Loucy (cell line): ENCODE results near the gene TIMM17B.

ENCODE experiments used
- H2AFZ ChIP-seq: fragments of 200-600 bp; sonication (generic); 2 replicates; pipeline ENCODE4 v1.6.0; 2016; ENCODE audit warnings: antibody characterized with exemption, mild to moderate bottlenecking, low read length, moderate library complexity
- H3F3A ChIP-seq: fragments of 200-600 bp; 2 replicates; pipeline ENCODE4 v1.6.0; 2016; ENCODE audit warnings: antibody characterized with exemption, low read depth, mild to moderate bottlenecking
- H3K27me3 ChIP-seq: fragments of 200-600 bp; sonication (generic); 2 replicates; pipeline ENCODE4 v1.6.1; 2014; ENCODE audit warnings: low read length, mild to moderate bottlenecking; ENCODE audit not compliant: insufficient read depth, poor library complexity, severe bottlenecking
- H3K36me3 ChIP-seq: fragments of 200-600 bp; sonication (generic); 2 replicates; pipeline ENCODE4 v1.6.1; 2016; ENCODE audit warnings: low read length; ENCODE audit not compliant: insufficient read depth
- H3K4me1 ChIP-seq: fragments of 200-600 bp; sonication (generic); 2 replicates; pipeline ENCODE4 v1.5.1; 2014; ENCODE audit warnings: low read length, mild to moderate bottlenecking; ENCODE audit not compliant: insufficient read depth, poor library complexity, severe bottlenecking
- H3K4me2 ChIP-seq: fragments of 200-600 bp; sonication (generic); 2 replicates; pipeline ENCODE4 v1.6.0; 2014; ENCODE audit warnings: antibody characterized with exemption, low read length, low read depth, mild to moderate bottlenecking; ENCODE audit not compliant: poor library complexity, severe bottlenecking
- H3K4me3 ChIP-seq: fragments of 200-600 bp; sonication (generic); 2 replicates; pipeline ENCODE4 v1.5.1; 2014; ENCODE audit warnings: low read length, mild to moderate bottlenecking, mixed read lengths; ENCODE audit not compliant: poor library complexity, severe bottlenecking
- H3K79me2 ChIP-seq: fragments of 200-600 bp; sonication (generic); 2 replicates; pipeline ENCODE4 v1.6.1; 2014; ENCODE audit warnings: low read length; ENCODE audit not compliant: insufficient read depth
- H3K9ac ChIP-seq: fragments of 200-600 bp; sonication (generic); 2 replicates; pipeline ENCODE4 v1.6.0; 2014; ENCODE audit warnings: mild to moderate bottlenecking, low read depth, low read length, moderate library complexity; ENCODE audit not compliant: poor library complexity, severe bottlenecking
- H3K9me2 ChIP-seq: fragments of 200-600 bp; sonication (generic); replicated peaks from 2 replicates; pipeline ENCODE4 v1.6.1; 2016; ENCODE audit warnings: low read depth, low read length, mixed read lengths
- H3K9me3 ChIP-seq: fragments of 200-600 bp; sonication (generic); 2 replicates; pipeline ENCODE4 v1.6.1; 2014; ENCODE audit warnings: mild to moderate bottlenecking, antibody characterized with exemption, low read length, low read depth; ENCODE audit not compliant: insufficient read depth
- H4K20me1 ChIP-seq: fragments of 200-600 bp; sonication (generic); 2 replicates; pipeline ENCODE4 v1.6.0; 2014; ENCODE audit warnings: antibody characterized with exemption, low read length, mild to moderate bottlenecking; ENCODE audit not compliant: insufficient read depth, poor library complexity, severe bottlenecking
- EZH2phosphoT487 ChIP-seq: fragments of 200-600 bp; IDR thresholded peaks from 2 replicates; pipeline ENCODE4 v1.6.1; 2018; ENCODE audit warnings: antibody characterized with exemption, mild to moderate bottlenecking, moderate library complexity, borderline replicate concordance
- TF ChIP-seq, protein P1 (sequence below): fragments of 200-600 bp; sonication (generic); conservative IDR thresholded peaks from 2 replicates; pipeline ENCODE4 v1.5.1; 2014; ENCODE audit warnings: mild to moderate bottlenecking, antibody characterized with exemption, low read length

Gene TIMM17B

DNA sequence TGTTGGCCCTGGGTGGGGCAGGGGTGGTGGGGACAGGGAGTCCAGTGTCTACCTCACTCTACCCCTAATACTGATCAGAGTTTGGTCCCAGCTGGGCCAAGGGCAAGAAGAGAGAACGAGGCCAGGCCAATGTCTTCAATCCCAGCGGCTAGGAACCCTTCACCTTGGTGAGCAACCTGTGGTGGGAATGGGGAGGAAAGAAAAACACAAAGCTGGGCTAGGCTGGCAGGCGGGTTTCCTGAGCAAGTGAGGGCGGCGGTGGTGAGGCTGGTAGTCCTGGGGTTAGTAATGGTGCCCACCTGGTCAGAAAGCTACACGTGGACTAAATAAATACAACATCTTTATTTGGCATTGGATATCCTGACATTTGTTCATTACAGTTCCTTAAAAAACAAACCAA lies 5.7 kb upstream of the TIMM17B start:
- H3K36me3 ChIP-seq = peaks cover 7% of the 10 kb centered on the region; the same call in 1 of the 2 replicates
- TF ChIP-seq, protein P1, sequence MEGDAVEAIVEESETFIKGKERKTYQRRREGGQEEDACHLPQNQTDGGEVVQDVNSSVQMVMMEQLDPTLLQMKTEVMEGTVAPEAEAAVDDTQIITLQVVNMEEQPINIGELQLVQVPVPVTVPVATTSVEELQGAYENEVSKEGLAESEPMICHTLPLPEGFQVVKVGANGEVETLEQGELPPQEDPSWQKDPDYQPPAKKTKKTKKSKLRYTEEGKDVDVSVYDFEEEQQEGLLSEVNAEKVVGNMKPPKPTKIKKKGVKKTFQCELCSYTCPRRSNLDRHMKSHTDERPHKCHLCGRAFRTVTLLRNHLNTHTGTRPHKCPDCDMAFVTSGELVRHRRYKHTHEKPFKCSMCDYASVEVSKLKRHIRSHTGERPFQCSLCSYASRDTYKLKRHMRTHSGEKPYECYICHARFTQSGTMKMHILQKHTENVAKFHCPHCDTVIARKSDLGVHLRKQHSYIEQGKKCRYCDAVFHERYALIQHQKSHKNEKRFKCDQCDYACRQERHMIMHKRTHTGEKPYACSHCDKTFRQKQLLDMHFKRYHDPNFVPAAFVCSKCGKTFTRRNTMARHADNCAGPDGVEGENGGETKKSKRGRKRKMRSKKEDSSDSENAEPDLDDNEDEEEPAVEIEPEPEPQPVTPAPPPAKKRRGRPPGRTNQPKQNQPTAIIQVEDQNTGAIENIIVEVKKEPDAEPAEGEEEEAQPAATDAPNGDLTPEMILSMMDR = no peak
- no peak for TF ChIP-seq EZH2phosphoT487
- H4K20me1 ChIP-seq = peaks cover 4% of the 10 kb centered on the region

DNA sequence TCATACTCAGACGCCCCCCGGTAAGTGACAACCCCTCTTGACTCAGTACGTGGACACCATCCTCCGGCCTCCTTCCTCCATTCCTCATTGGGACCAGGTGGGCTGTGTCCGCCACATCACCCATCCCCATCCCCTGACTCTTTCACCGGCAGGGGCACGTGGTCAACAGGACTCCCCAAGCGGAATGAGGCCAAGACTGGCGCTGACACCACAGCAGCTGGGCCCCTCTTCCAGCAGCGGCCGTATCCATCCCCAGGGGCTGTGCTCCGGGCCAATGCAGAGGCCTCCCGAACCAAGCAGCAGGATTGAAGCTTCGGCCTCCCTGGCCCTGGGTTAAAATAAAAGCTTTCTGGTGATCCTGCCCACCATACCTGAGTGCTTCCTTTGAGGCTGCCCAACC lies 5.2 kb upstream of the TIMM17B start:
- no peak overlapping the region for H2AFZ ChIP-seq
- H3F3A ChIP-seq = no peaks in the 10 kb centered on the region
- peaks cover 4% of the 10 kb centered on the region for H4K20me1 ChIP-seq
- H3K27me3 ChIP-seq = no peaks in the 10 kb centered on the region
- H3K4me1 ChIP-seq = no peaks in the 10 kb centered on the region
- no peak overlapping the region for H3K9ac ChIP-seq
- H3K4me2 ChIP-seq = no peak overlapping the region
- peaks cover 7% of the 10 kb centered on the region; the same call in 1 of the 2 replicates for H3K36me3 ChIP-seq
- no peak for TF ChIP-seq EZH2phosphoT487
- TF ChIP-seq, protein P1 = no peak
- peaks cover 11% of the 10 kb centered on the region for H3K79me2 ChIP-seq
- H3K4me3 ChIP-seq = no peak overlapping the region
- no peaks in the 10 kb centered on the region for H3K9me3 ChIP-seq
- H3K9me2 ChIP-seq = no peaks in the 10 kb centered on the region

More for the DNA sequence above, 5.7 kb upstream of the TIMM17B start:
- H3K4me2 ChIP-seq = no peak overlapping the region
- H3K9me2 ChIP-seq = no peaks in the 10 kb centered on the region
- no peaks in the 10 kb centered on the region for H3F3A ChIP-seq
- no peak overlapping the region for H2AFZ ChIP-seq
- no peaks in the 10 kb centered on the region for H3K27me3 ChIP-seq
- no peak overlapping the region for H3K4me3 ChIP-seq
- no peaks in the 10 kb centered on the region for H3K4me1 ChIP-seq
- peaks cover 11% of the 10 kb centered on the region for H3K79me2 ChIP-seq
- no peaks in the 10 kb centered on the region for H3K9me3 ChIP-seq
- H3K9ac ChIP-seq = no peak overlapping the region

DNA sequence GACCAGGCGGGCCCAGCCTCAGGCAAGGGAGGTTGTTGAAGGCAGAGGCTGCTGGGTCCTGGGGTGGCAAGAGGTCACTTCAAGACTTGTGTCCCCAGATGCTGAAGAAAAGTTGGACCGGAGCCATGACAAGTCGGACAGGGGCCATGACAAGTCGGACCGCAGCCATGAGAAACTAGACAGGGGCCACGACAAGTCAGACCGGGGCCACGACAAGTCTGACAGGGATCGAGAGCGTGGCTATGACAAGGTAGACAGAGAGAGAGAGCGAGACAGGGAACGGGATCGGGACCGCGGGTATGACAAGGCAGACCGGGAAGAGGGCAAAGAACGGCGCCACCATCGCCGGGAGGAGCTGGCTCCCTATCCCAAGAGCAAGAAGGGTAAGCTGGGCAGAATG lies 4.6 kb upstream of the TIMM17B start:
- Histone ChIP-seq H3F3A (no peaks in the 10 kb centered on the region), H3K4me1 (no peaks in the 10 kb centered on the region), H3K9me2 (no peaks in the 10 kb centered on the region), H3K9me3 (no peaks in the 10 kb centered on the region), H2AFZ (no peak overlapping the region), H3K27me3 (no peaks in the 10 kb centered on the region), H3K79me2 (peaks cover 12% of the 10 kb centered on the region), H3K9ac (no peak overlapping the region), H4K20me1 (peaks cover 7% of the 10 kb centered on the region), H3K4me3 (no peak overlapping the region), H3K4me2 (no peak overlapping the region), H3K36me3 (peaks cover 7% of the 10 kb centered on the region; the same call in 1 of the 2 replicates)
- TF ChIP-seq, protein P1 = no peak
- TF ChIP-seq EZH2phosphoT487 = no peak
